ENCODE measurements around the gene TTC33. TPM values are rescaled to one million over a fixed set of nuclear protein-coding genes. Genes with fewer than 3 reads are reported as not detected.

The TTC33 gene
- polyA plus RNA-seq, 1 of the 3 experiments (the other 2 are of a cell fraction), result 2.2 TPM

- Histone ChIP-seq H3F3A (replicated peaks; ENCODE audit: insufficient read depth) (no peaks in the 10 kb centered on the region), H3K9ac (no peak overlapping the region), H3K4me2 (no peak overlapping the region), H3K27me3 (ENCODE audit: insufficient read depth) (peaks cover 13% of the 10 kb centered on the region; the same call in 1 of the 2 replicates), H3K4me1 (ENCODE audit: control insufficient read depth in 1 of 2, insufficient read depth in 2 of 2, low read depth in 1 of 2, low read length in 1 of 2) (no peaks in the 10 kb centered on the region), H3K4me3 (ENCODE audit: low read depth in 2 of 2, low read length in 1 of 2) (no peak overlapping the region), H3K79me2 (ENCODE audit: insufficient read depth) (no peaks in the 10 kb centered on the region), H3K36me3 (replicated peaks in 1 of 2; ENCODE audit: control insufficient read depth in 1 of 2, insufficient read depth in 2 of 2, low read length in 1 of 2) (no peaks in the 10 kb centered on the region), H2AFZ (ENCODE audit: low read depth) (no peak overlapping the region), H3K9me3 (no peaks in the 10 kb centered on the region), H3K27ac (ENCODE audit: low read depth in 2 of 2, low read length in 1 of 2) (no peak overlapping the region), H4K20me1 (ENCODE audit: insufficient read depth) (no peaks in the 10 kb centered on the region), H3K9me2 (no peaks in the 10 kb centered on the region)
- 12% methylated on average over 6 of the region's 6 CpGs for WGBS (ENCODE audit: low lambda C conversion rate)
- DNase-seq, result no peak
- TF ChIP-seq MEF2A (IDR thresholded peaks at IDR 0.05; ENCODE audit: borderline replicate concordance, low read depth) (no peak), TEAD4 (IDR thresholded peaks at IDR 0.05; ENCODE audit: borderline replicate concordance, insufficient read depth) (no peak), FOXM1 (IDR thresholded peaks at IDR 0.05; ENCODE audit: low read depth) (no peak), IRF3 (IDR thresholded peaks at IDR 0.05; ENCODE audit: low read depth, low read length) (no peak), NFIC (IDR thresholded peaks at IDR 0.05; ENCODE audit: borderline replicate concordance) (no peak), SIN3A (IDR thresholded peaks at IDR 0.05; ENCODE audit: borderline replicate concordance, low read depth, low read length) (no peak), POLR2AphosphoS5 (IDR thresholded peaks at IDR 0.05; ENCODE audit: low read depth, low read length) (no peak), RFX5 (IDR thresholded peaks at IDR 0.05; ENCODE audit: low read length) (no peak), CHD2 (IDR thresholded peaks at IDR 0.05; ENCODE audit: low read length, partially characterized antibody) (no peak), MAX (IDR thresholded peaks at IDR 0.05; ENCODE audit: low read depth) (no peak)
- ChIA-PET CTCF (no interaction called here), POLR2A (no interaction called here)
Measured at GRCh38 chr5:40572391-40572790, 183.4 kb downstream of the TTC33 start.

- no peak for DNase-seq
- Histone ChIP-seq H2AFZ (ENCODE audit: low read depth) (no peak overlapping the region), H3K9me3 (no peaks in the 10 kb centered on the region), H3F3A (replicated peaks; ENCODE audit: insufficient read depth) (no peaks in the 10 kb centered on the region), H3K36me3 (replicated peaks in 1 of 2; ENCODE audit: control insufficient read depth in 1 of 2, insufficient read depth in 2 of 2, low read length in 1 of 2) (no peaks in the 10 kb centered on the region), H3K4me1 (ENCODE audit: control insufficient read depth in 1 of 2, insufficient read depth in 2 of 2, low read depth in 1 of 2, low read length in 1 of 2) (no peaks in the 10 kb centered on the region), H4K20me1 (ENCODE audit: insufficient read depth) (no peaks in the 10 kb centered on the region), H3K9me2 (no peaks in the 10 kb centered on the region), H3K79me2 (ENCODE audit: insufficient read depth) (no peaks in the 10 kb centered on the region), H3K4me2 (no peak overlapping the region), H3K27ac (ENCODE audit: low read depth in 2 of 2, low read length in 1 of 2) (no peak overlapping the region), H3K9ac (no peak overlapping the region), H3K27me3 (ENCODE audit: insufficient read depth) (peaks cover 13% of the 10 kb centered on the region; the same call in 1 of the 2 replicates), H3K4me3 (ENCODE audit: low read depth in 2 of 2, low read length in 1 of 2) (no peak overlapping the region)
- CTCF ChIA-PET, result no interaction called here
- 7% methylated on average over 2 of the region's 2 CpGs for WGBS (ENCODE audit: low lambda C conversion rate)
- POLR2A ChIA-PET, result no interaction called here
- TF ChIP-seq YY1 (IDR thresholded peaks at IDR 0.05; ENCODE audit: low read depth) (no peak), ELF1 (IDR thresholded peaks at IDR 0.05) (no peak), JUND (IDR thresholded peaks at IDR 0.05) (no peak), FOXM1 (IDR thresholded peaks at IDR 0.05; ENCODE audit: low read depth) (no peak), FOXJ3 (CRISPR knock-in tag; IDR thresholded peaks at IDR 0.05) (no peak), MXI1 (IDR thresholded peaks at IDR 0.05; ENCODE audit: low read depth, low read length) (no peak), REST (IDR thresholded peaks at IDR 0.05; ENCODE audit: low read depth, low read length) (no peak), MEF2A (IDR thresholded peaks at IDR 0.05; ENCODE audit: borderline replicate concordance, low read depth) (no peak), USF1 (IDR thresholded peaks at IDR 0.05; ENCODE audit: borderline replicate concordance, low read depth) (no peak), RXRA (IDR thresholded peaks at IDR 0.05; ENCODE audit: borderline replicate concordance, low read depth) (no peak), EZH2phosphoT487 (IDR thresholded peaks at IDR 0.05; ENCODE audit: borderline replicate concordance, low read depth) (no peak), NRF1 (IDR thresholded peaks at IDR 0.05; ENCODE audit: low read depth, low read length) (no peak)
Measured at GRCh38 chr5:40571729-40572128, 184.0 kb downstream of the TTC33 start.

All from SK-N-SH (cell line).